Calu3 (cell line): Measurements from ENCODE around the gene G3BP2. TPM values are rescaled to one million over a fixed set of nuclear protein-coding genes. Genes with fewer than 3 reads are reported as not detected.

Experiments used
- BruUV-seq: library from RNA; stranded (reverse); fragments of 400-500 nt; replicated peaks from 2 replicates; lab custom pipeline; 2021; lab: Mats Ljungman, UMichigan
- CTCF ChIA-PET: fragments of 300-600 bp; sonication (Branson Sonifier 250); formaldehyde crosslinking; loops from one replicate; lab custom pipeline; 2022; ENCODE audit warnings: antibody characterized with exemption; lab: Charles Lee
- DNase-seq: peaks from one replicate; pipeline ENCODE4 v3.0.0; 2022
- H3K27ac Mint-ChIP-seq: one replicate; pipeline ENCODE4 v1.8.0; 2022; ENCODE audit warnings: mixed read lengths; ENCODE audit not compliant: unreplicated experiment
- H3K27me3 Mint-ChIP-seq: one replicate; pipeline ENCODE4 v1.8.0; 2022; ENCODE audit warnings: mixed read lengths; ENCODE audit not compliant: unreplicated experiment
- H3K36me3 Mint-ChIP-seq: one replicate; pipeline ENCODE4 v1.8.0; 2022; ENCODE audit warnings: mild to moderate bottlenecking, moderate library complexity, mixed read lengths; ENCODE audit not compliant: insufficient read depth, unreplicated experiment
- H3K4me1 Mint-ChIP-seq: one replicate; pipeline ENCODE4 v1.8.0; 2022; ENCODE audit warnings: mild to moderate bottlenecking, low read depth, mixed read lengths; ENCODE audit not compliant: unreplicated experiment
- H3K4me3 Mint-ChIP-seq: one replicate; pipeline ENCODE4 v1.8.0; 2022; ENCODE audit warnings: mild to moderate bottlenecking, low read depth, moderate library complexity, mixed read lengths; ENCODE audit not compliant: unreplicated experiment
- H3K9me3 Mint-ChIP-seq: one replicate; pipeline ENCODE4 v1.8.0; 2022; ENCODE audit warnings: low read depth, mixed read lengths; ENCODE audit not compliant: unreplicated experiment
- CTCF ChIP-seq: fragments of 200-600 bp; IDR thresholded peaks from one replicate; pipeline ENCODE4 v1.8.0; 2022; ENCODE audit warnings: antibody characterized with exemption; ENCODE audit not compliant: unreplicated experiment
- intact Hi-C: fragments of 100-400 bp; cut with micrococcal nuclease; formaldehyde crosslinking; loops from one replicate; pipeline ENCODE4 v1.10.0; 2022; ENCODE audit not compliant: unreplicated experiment
- total RNA-seq: library from RNA; stranded (reverse); gene quantifications from 2 replicates; pipeline ENCODE4 v1.2.3, GENCODE V29; 2022

Gene G3BP2
- total RNA-seq, 1 experiment from 2014 or later = 128 TPM

- CTCF ChIA-PET = interaction anchor here (0.6 to 1.8 kb wide), 3 partner anchors 9 to 42 kb away, joined by 5 to 7 read pairs (median 5); partner anchors contain the start of genes G3BP2 and USO1
- no peak for TF ChIP-seq CTCF
- DNase-seq = no peak
- no peaks in the 10 kb centered on the region for H3K9me3 Mint-ChIP-seq
- peaks cover 5% of the 10 kb centered on the region for H3K36me3 Mint-ChIP-seq
- H3K27ac Mint-ChIP-seq = no peak overlapping the region
- intact Hi-C loops = no loop called here
- H3K4me1 Mint-ChIP-seq = no peaks in the 10 kb centered on the region
- no TSS peak for BruUV-seq
- no peak overlapping the region for H3K4me3 Mint-ChIP-seq
- no peaks in the 10 kb centered on the region for H3K27me3 Mint-ChIP-seq
Observed at GRCh38 chr4:75715105-75715799, 42.0 kb upstream of the G3BP2 start.

- no peak for TF ChIP-seq CTCF
- BruUV-seq = no TSS peak
- Mint-ChIP-seq H3K4me1 (no peaks in the 10 kb centered on the region), H3K4me3 (no peak overlapping the region), H3K27me3 (no peaks in the 10 kb centered on the region), H3K27ac (no peak overlapping the region), H3K9me3 (no peaks in the 10 kb centered on the region), H3K36me3 (peaks cover 5% of the 10 kb centered on the region)
- no peak for DNase-seq
- CTCF ChIA-PET = interaction anchor here (1.8 kb wide), 1 partner anchor 9 kb away, joined by 5 read pairs; the partner anchor contains the start of gene USO1
- intact Hi-C loops = no loop called here
Observed at GRCh38 chr4:75714704-75715103, 41.5 kb upstream of the G3BP2 start.

- TF ChIP-seq CTCF = no peak
- no TSS peak for BruUV-seq
- H3K4me1 Mint-ChIP-seq = no peaks in the 10 kb centered on the region
- H3K4me3 Mint-ChIP-seq = no peak overlapping the region
- DNase-seq = no peak
- intact Hi-C loops = no loop called here
- H3K27me3 Mint-ChIP-seq = no peaks in the 10 kb centered on the region
- H3K27ac Mint-ChIP-seq = no peak overlapping the region
- peaks cover 5% of the 10 kb centered on the region for H3K36me3 Mint-ChIP-seq
- H3K9me3 Mint-ChIP-seq = no peaks in the 10 kb centered on the region
- CTCF ChIA-PET = interaction anchor here (1.8 kb wide), 1 partner anchor 10 kb away, joined by 5 read pairs; the partner anchor contains the start of gene USO1
Observed at GRCh38 chr4:75714011-75714410, 40.8 kb upstream of the G3BP2 start.

GRCh38 chr4:75710246-75710645 lies 37.0 kb upstream of the G3BP2 start:
- H3K27ac Mint-ChIP-seq = no peak overlapping the region
- H3K36me3 Mint-ChIP-seq = no peaks in the 10 kb centered on the region
- no peaks in the 10 kb centered on the region for H3K27me3 Mint-ChIP-seq
- intact Hi-C loops = no loop called here
- no peak overlapping the region for H3K4me3 Mint-ChIP-seq
- H3K4me1 Mint-ChIP-seq = no peaks in the 10 kb centered on the region
- no peak for TF ChIP-seq CTCF
- BruUV-seq = no TSS peak
- DNase-seq = no peak
- no peaks in the 10 kb centered on the region for H3K9me3 Mint-ChIP-seq
- CTCF ChIA-PET = no interaction called here
